SK-N-SH (cell line): Measurements from ENCODE around the gene SCYGR6. TPM values are rescaled to one million over a fixed set of nuclear protein-coding genes. Genes with fewer than 3 reads are reported as not detected.

Experiments used
- CTCF ChIA-PET: fragments of 300-600, 350-600 bp; formaldehyde crosslinking; extraction: SDS; loops from one replicate; lab custom pipeline; 2021; lab: Yijun Ruan, JAX
- POLR2A ChIA-PET: fragments of 350-600 bp; sonication (Branson Sonifier 250); formaldehyde crosslinking; extraction: SDS; loops from one replicate; lab custom pipeline; 2020; ENCODE audit warnings: antibody characterized with exemption, inconsistent platforms; lab: Yijun Ruan, JAX
- DNase-seq: peaks from one replicate; pipeline ENCODE4 v3.0.0; 2012
- H2AFZ ChIP-seq: fragments of 200-600 bp; sonication (generic); 2 replicates; pipeline ENCODE4 v1.8.1; 2016; ENCODE audit warnings: antibody characterized with exemption, mild to moderate bottlenecking, low read depth
- H3F3A ChIP-seq: fragments of 200-600 bp; sonication (generic); replicated peaks from 2 replicates; pipeline ENCODE3; 2016; ENCODE audit warnings: antibody characterized with exemption, mild to moderate bottlenecking; ENCODE audit not compliant: insufficient read depth
- H3K27ac ChIP-seq, 2 experiments: fragments of 200-500 bp in 1 of 2; fragments of 200-600 bp in 1 of 2; sonication (Bioruptor generic) in 1 of 2; sonication (generic), shearing (Covaris generic) in 1 of 2; 2 replicates each; pipeline versions ENCODE4 v1.5.1 to v1.6.1; 2014 to 2016; ENCODE audit warnings: low read depth in 2 of 2, inconsistent platforms in 1 of 2, low read length in 1 of 2, mild to moderate bottlenecking in 1 of 2, mixed read lengths in 1 of 2
- H3K27me3 ChIP-seq: fragments of 200-600 bp; sonication (generic), shearing (Covaris generic); 2 replicates; pipeline ENCODE4 v1.6.1; 2016; ENCODE audit warnings: mixed run types; ENCODE audit not compliant: insufficient read depth
- H3K36me3 ChIP-seq, 2 experiments: fragments of 200-500 bp in 1 of 2; fragments of 200-600 bp in 1 of 2; sonication (Bioruptor generic) in 1 of 2; sonication (generic) in 1 of 2; replicated peaks in 1 of 2; 2 replicates each; pipeline versions ENCODE3 to v1.5.1; 2014 to 2016; ENCODE audit warnings: low read length in 1 of 2, mild to moderate bottlenecking in 1 of 2; ENCODE audit not compliant: insufficient read depth in 2 of 2, control insufficient read depth in 1 of 2
- H3K4me1 ChIP-seq, 2 experiments: fragments of 200-500 bp in 1 of 2; fragments of 200-600 bp in 1 of 2; sonication (Bioruptor generic) in 1 of 2; sonication (generic), shearing (Covaris generic) in 1 of 2; 2 replicates each; pipeline versions ENCODE4 v1.5.1 to v1.6.1; 2014 to 2016; ENCODE audit warnings: low read depth in 1 of 2, low read length in 1 of 2, mixed run types in 1 of 2; ENCODE audit not compliant: insufficient read depth in 2 of 2, control insufficient read depth in 1 of 2
- H3K4me2 ChIP-seq: fragments of 200-600 bp; sonication (generic), shearing (Covaris generic); 2 replicates; pipeline ENCODE4 v1.6.1; 2017; ENCODE audit warnings: mixed run types
- H3K4me3 ChIP-seq, 2 experiments: fragments of 200-500 bp in 1 of 2; fragments of 200-600 bp in 1 of 2; sonication (Bioruptor generic) in 1 of 2; sonication (generic), shearing (Covaris generic) in 1 of 2; 2 replicates each; pipeline versions ENCODE4 v1.5.1 to v1.8.1; 2014 to 2016; ENCODE audit warnings: low read depth in 2 of 2, inconsistent platforms in 1 of 2, low read length in 1 of 2, mild to moderate bottlenecking in 1 of 2, mixed read lengths in 1 of 2, moderate library complexity in 1 of 2
- H3K79me2 ChIP-seq: fragments of 200-600 bp; sonication (generic); 2 replicates; pipeline ENCODE4 v1.8.1; 2017; ENCODE audit warnings: mild to moderate bottlenecking; ENCODE audit not compliant: insufficient read depth
- H3K9ac ChIP-seq: fragments of 200-600 bp; sonication (generic); 2 replicates; pipeline ENCODE4 v1.6.1; 2017; ENCODE audit warnings: mixed run types
- H3K9me2 ChIP-seq: fragments of 200-600 bp; sonication (generic); 2 replicates; pipeline ENCODE4 v1.6.1; 2017; ENCODE audit warnings: mixed run types
- H3K9me3 ChIP-seq: fragments of 200-600 bp; sonication (generic); 2 replicates; pipeline ENCODE4 v1.6.1; 2017; ENCODE audit warnings: mixed run types, mild to moderate bottlenecking, moderate library complexity
- H4K20me1 ChIP-seq: fragments of 200-600 bp; sonication (generic); 2 replicates; pipeline ENCODE4 v1.6.1; 2017; ENCODE audit warnings: mild to moderate bottlenecking, mixed run types; ENCODE audit not compliant: insufficient read depth
- CHD2 ChIP-seq: fragments of 150-350 bp; IDR thresholded peaks from 2 replicates; pipeline ENCODE4 v1.6.1; 2018; ENCODE audit warnings: low read length; ENCODE audit not compliant: partially characterized antibody
- ELF1 ChIP-seq: IDR thresholded peaks from 2 replicates; pipeline ENCODE4 v1.4.0; 2012
- EP300 ChIP-seq, 2 experiments: IDR thresholded peaks; 2 replicates each; pipeline versions ENCODE4 v1.4.0 to v1.6.1; 2012; ENCODE audit warnings: borderline replicate concordance in 1 of 2, low read depth in 1 of 2, low read length in 1 of 2
- FOSL2 ChIP-seq: IDR thresholded peaks from 2 replicates; pipeline ENCODE4 v1.4.0; 2012; ENCODE audit warnings: low read depth, mild to moderate bottlenecking, moderate library complexity, borderline replicate concordance
- GABPA ChIP-seq: IDR thresholded peaks from 2 replicates; pipeline ENCODE4 v1.4.0; 2012; ENCODE audit warnings: low read depth, mild to moderate bottlenecking
- GATA2 ChIP-seq: sonication (generic); formaldehyde crosslinking; IDR thresholded peaks from 2 replicates; pipeline ENCODE4 v1.5.0; 2020; ENCODE audit warnings: mild to moderate bottlenecking, missing genetic modification reagents
- IRF3 ChIP-seq: fragments of 150-350 bp; IDR thresholded peaks from 2 replicates; pipeline ENCODE4 v1.6.1; 2016; ENCODE audit warnings: mild to moderate bottlenecking, low read depth, low read length
- JUND ChIP-seq: IDR thresholded peaks from 2 replicates; pipeline ENCODE4 v1.4.0; 2012
- MXI1 ChIP-seq: IDR thresholded peaks from 2 replicates; pipeline ENCODE4 v1.6.1; 2012; ENCODE audit warnings: mild to moderate bottlenecking, low read depth, low read length, improper control_type of control experiment
- NRF1 ChIP-seq: IDR thresholded peaks from 2 replicates; pipeline ENCODE4 v1.6.1; 2012; ENCODE audit warnings: low read depth, mild to moderate bottlenecking, low read length
- POLR2AphosphoS5 ChIP-seq: IDR thresholded peaks from 2 replicates; pipeline ENCODE4 v1.6.1; 2012; ENCODE audit warnings: low read depth, low read length
- RAD21 ChIP-seq: IDR thresholded peaks from 2 replicates; pipeline ENCODE4 v1.6.1; 2012; ENCODE audit warnings: mild to moderate bottlenecking, low read length
- REST ChIP-seq: IDR thresholded peaks from 2 replicates; pipeline ENCODE4 v1.6.1; 2012; ENCODE audit warnings: mild to moderate bottlenecking, low read depth, low read length, moderate library complexity
- SIN3A ChIP-seq: IDR thresholded peaks from 2 replicates; pipeline ENCODE4 v1.6.1; 2012; ENCODE audit warnings: low read depth, mild to moderate bottlenecking, low read length, moderate library complexity, borderline replicate concordance
- SMC3 ChIP-seq: IDR thresholded peaks from 2 replicates; pipeline ENCODE4 v1.6.1; 2012; ENCODE audit warnings: low read depth, low read length, improper control_type of control experiment
- TCF12 ChIP-seq: IDR thresholded peaks from 2 replicates; pipeline ENCODE4 v1.4.0; 2012
- TEAD4 ChIP-seq: IDR thresholded peaks from 2 replicates; pipeline ENCODE4 v1.4.0; 2012; ENCODE audit warnings: mild to moderate bottlenecking, borderline replicate concordance; ENCODE audit not compliant: insufficient read depth
- YY1 ChIP-seq: IDR thresholded peaks from 2 replicates; pipeline ENCODE4 v1.4.0; 2012; ENCODE audit warnings: low read depth, mild to moderate bottlenecking
- WGBS: methylation state at CpG from one replicate; pipeline ENCODE4 v1.1.6; 2017; ENCODE audit warnings: low lambda C conversion rate; 5-methylcytosine and 5-hydroxymethylcytosine counted together
- polyA plus RNA-seq, 3 experiments: library from polyadenylated mRNA; depleted of rRNA; stranded (reverse); fragments of >200 nt; gene quantifications; 2 replicates each; pipeline ENCODE4 v1.2.3, GENCODE V29; 2012

The SCYGR6 gene
- polyA plus RNA-seq, 1 of the 3 experiments (the other 2 are of a cell fraction): not detected

DNA sequence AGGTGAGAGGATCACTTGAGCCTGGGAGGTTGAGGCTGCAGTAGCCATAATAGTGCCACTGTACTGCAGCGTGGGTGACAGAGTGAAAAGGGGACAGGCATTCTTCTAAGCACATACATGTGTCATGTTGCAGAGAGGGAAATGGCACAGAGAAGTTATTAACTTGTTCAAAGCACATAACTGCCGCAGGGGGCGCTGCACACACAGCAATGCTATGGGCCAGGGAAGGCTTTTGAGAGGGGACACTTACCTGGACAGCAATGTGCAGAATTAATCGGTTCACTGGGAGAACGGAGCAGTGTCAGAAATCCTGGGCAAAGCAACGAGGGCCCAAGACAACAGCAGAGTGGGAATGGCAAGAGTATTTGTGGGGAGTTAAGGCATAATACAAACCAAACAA lies 23.5 kb upstream of the SCYGR6 start:
- no peak overlapping the region for H2AFZ ChIP-seq
- H3K27ac ChIP-seq: no peak overlapping the region
- TF ChIP-seq NRF1 (no peak), ELF1 (no peak), RAD21 (no peak), TCF12 (no peak)
- no peaks in the 10 kb centered on the region for H3F3A ChIP-seq
- no peaks in the 10 kb centered on the region; the same call in 1 of the 2 replicates for H3K27me3 ChIP-seq
- no peak overlapping the region for H3K4me3 ChIP-seq
- no peaks in the 10 kb centered on the region for H3K9me2 ChIP-seq
- H3K9ac ChIP-seq: no peak overlapping the region
- 51% methylated on average over 6 of the region's 6 CpGs for WGBS
- H3K79me2 ChIP-seq: no peaks in the 10 kb centered on the region
- H3K36me3 ChIP-seq: no peaks in the 10 kb centered on the region
- POLR2A ChIA-PET: no interaction called here
- no peak for DNase-seq
- no peak overlapping the region for H3K4me2 ChIP-seq
- H3K9me3 ChIP-seq: no peaks in the 10 kb centered on the region
- H3K4me1 ChIP-seq: no peaks in the 10 kb centered on the region
- no peaks in the 10 kb centered on the region for H4K20me1 ChIP-seq
- CTCF ChIA-PET: no interaction called here

- CTCF ChIA-PET: no interaction called here
- whole genome bisulfite sequencing: 60% methylated on average over 5 of the region's 9 CpGs
These were observed 21.0 kb upstream of the SCYGR6 start, which contains the start of gene SCYGR8 for GRCh38 chr2:227745594-227745993. SCYGR8 (plus strand) TSS chr2:227745894; CDS start chr2:227745894, 0 bp downstream.

More at GRCh38 chr2:227745594-227745993, 21.0 kb upstream of the SCYGR6 start, which contains the start of gene SCYGR8:
- no peak for DNase-seq
- H3K4me2 ChIP-seq: no peak within 1 kb of the TSS
- no peaks in the 10 kb centered on the region for H3K79me2 ChIP-seq
- no peak within 1 kb of the TSS for H3K9ac ChIP-seq
- TF ChIP-seq GATA2 (CRISPR knock-in tag) (no peak), SMC3 (no peak), IRF3 (no peak), POLR2AphosphoS5 (no peak), MXI1 (no peak), GABPA (no peak), SIN3A (no peak), EP300 (IDR thresholded peaks at IDR 0.05; ENCODE audit: borderline replicate concordance in 1 of 2, low read depth in 1 of 2, low read length in 1 of 2) (no peak), YY1 (no peak), REST (no peak), FOSL2 (no peak), CHD2 (no peak), JUND (no peak), TEAD4 (no peak)
- no peaks in the 10 kb centered on the region for H3K36me3 ChIP-seq
- POLR2A ChIA-PET: no interaction called here
- no peak within 1 kb of the TSS for H3K27ac ChIP-seq
- H4K20me1 ChIP-seq: no peaks in the 10 kb centered on the region
- no peaks in the 10 kb centered on the region for H3F3A ChIP-seq
- H2AFZ ChIP-seq: no peak within 1 kb of the TSS
- no peaks in the 10 kb centered on the region; the same call in 1 of the 2 replicates for H3K27me3 ChIP-seq
- no peaks in the 10 kb centered on the region for H3K9me2 ChIP-seq
- no peaks in the 10 kb centered on the region for H3K4me1 ChIP-seq
- H3K9me3 ChIP-seq: no peaks in the 10 kb centered on the region
- H3K4me3 ChIP-seq: no peak within 1 kb of the TSS
